HepG2 (cell line): Measurements from ENCODE around the gene TCF19. TPM values are rescaled to one million over a fixed set of nuclear protein-coding genes. Genes with fewer than 3 reads are reported as not detected.

Experiments
- ATAC-seq: fragments of 200-7000 bp; cut with Tn5 transposase; 3 replicates; pipeline ENCODE4 v1.9.1; 2020; ENCODE audit warnings: mild to moderate bottlenecking, moderate library complexity
- BruUV-seq: library from RNA; stranded (reverse); fragments of 400-500 nt; replicated peaks from 2 replicates; lab custom pipeline; 2021; lab: Mats Ljungman, UMichigan
- CTCF ChIA-PET: fragments of 300-600 bp; formaldehyde crosslinking; extraction: SDS; loops from one replicate; lab custom pipeline; 2021; ENCODE audit warnings: low total read pairs, inconsistent platforms, low intra/inter-chr PET ratio; lab: Yijun Ruan, JAX
- POLR2A ChIA-PET: fragments of 350-600 bp; sonication (Branson Sonifier 250); formaldehyde crosslinking; loops from one replicate; lab custom pipeline; 2020; ENCODE audit warnings: antibody characterized with exemption, inconsistent platforms; lab: Yijun Ruan, JAX
- DNase-seq: peaks from one replicate; pipeline ENCODE4 v3.0.0-alpha.2; 2015; ENCODE audit warnings: low spot score
- FAIRE-seq: peaks from 3 replicates; lab custom pipeline; 2011; peaks lifted over from hg19 to GRCh38; lab: Jason Lieb, UNC
- H2AFZ ChIP-seq: one replicate; pipeline ENCODE4 v1.6.1; 2011; ENCODE audit warnings: low read length, inconsistent platforms
- H3K27ac ChIP-seq: fragments of 300-600 bp; 3 replicates; pipeline ENCODE4 v1.8.0; 2011; ENCODE audit warnings: mixed run types, mild to moderate bottlenecking, mixed read lengths, low read length, inconsistent platforms; ENCODE audit not compliant: insufficient read depth; ENCODE audit errors: extremely low read length
- H3K27me3 ChIP-seq, 2 experiments: fragments of 200-600 bp in 1 of 2; 2 replicates in 1 of 2; 3 replicates in 1 of 2; pipeline versions ENCODE4 v1.6.0 to v1.8.0; 2011; ENCODE audit warnings: low read length in 2 of 2, mild to moderate bottlenecking in 2 of 2, moderate library complexity in 2 of 2, inconsistent platforms in 1 of 2; ENCODE audit not compliant: insufficient read depth in 2 of 2, control insufficient read depth in 1 of 2
- H3K36me3 ChIP-seq, 2 experiments: fragments of 200-600 bp in 1 of 2; replicated peaks in 1 of 2; 2 replicates in 1 of 2; 3 replicates in 1 of 2; pipeline versions ENCODE4 v1.5.1 to v1.8.0; 2011; ENCODE audit warnings: low read length in 2 of 2, inconsistent platforms in 1 of 2; ENCODE audit not compliant: insufficient read depth in 2 of 2, control insufficient read depth in 1 of 2
- H3K4me1 ChIP-seq: 2 replicates; pipeline ENCODE4 v1.5.1; 2012; ENCODE audit warnings: low read length, inconsistent platforms; ENCODE audit not compliant: insufficient read depth
- H3K4me2 ChIP-seq: 2 replicates; pipeline ENCODE4 v1.6.0; 2011; ENCODE audit warnings: low read depth, low read length, inconsistent platforms
- H3K4me3 ChIP-seq, 3 experiments: fragments of 200-600 bp in 1 of 3; sonication (generic), shearing (Covaris generic) in 1 of 3; replicated peaks in 1 of 3; 2 replicates each; pipeline ENCODE4 v1.5.1; 2011 to 2016; ENCODE audit warnings: low read length in 3 of 3, inconsistent platforms in 2 of 3, low read depth in 2 of 3, mild to moderate bottlenecking in 2 of 3, control low read depth in 1 of 3, mixed read lengths in 1 of 3; ENCODE audit not compliant: insufficient read depth in 1 of 3
- H3K79me2 ChIP-seq: one replicate; pipeline ENCODE4 v1.6.1; 2011; ENCODE audit warnings: low read length, inconsistent platforms; ENCODE audit not compliant: insufficient read depth
- H3K9ac ChIP-seq: 2 replicates; pipeline ENCODE4 v1.6.0; 2011; ENCODE audit warnings: mild to moderate bottlenecking, low read depth, low read length, inconsistent platforms; ENCODE audit not compliant: insufficient read depth
- H3K9me3 ChIP-seq: 2 replicates; pipeline ENCODE4 v1.5.1; 2012; ENCODE audit warnings: mild to moderate bottlenecking, low read length
- H4K20me1 ChIP-seq: 2 replicates; pipeline ENCODE4 v1.6.0; 2011; ENCODE audit warnings: inconsistent platforms, mild to moderate bottlenecking, low read length, moderate library complexity; ENCODE audit not compliant: insufficient read depth
- CTCF ChIP-seq: sonication (generic); formaldehyde crosslinking; IDR thresholded peaks from 2 replicates; pipeline ENCODE4 v1.5.0; 2020; ENCODE audit warnings: mild to moderate bottlenecking, missing genetic modification reagents, moderate library complexity
- HCFC1 ChIP-seq: fragments of 150-350 bp; IDR thresholded peaks from 2 replicates; pipeline ENCODE4 v1.6.1; 2014; ENCODE audit warnings: low read depth, low read length
- MAFK ChIP-seq, 2 experiments: IDR thresholded peaks in 1 of 2; conservative IDR thresholded peaks in 1 of 2; 2 replicates each; pipeline ENCODE4 v1.6.1; 2011; ENCODE audit warnings: improper control_type of control experiment in 2 of 2, low read length in 2 of 2
- SPEN ChIP-seq: sonication (generic); formaldehyde crosslinking; IDR thresholded peaks from 2 replicates; pipeline ENCODE4 v1.5.1; 2020; ENCODE audit warnings: low read depth, mild to moderate bottlenecking, missing genetic modification reagents
- STAG1 ChIP-seq: sonication (generic); formaldehyde crosslinking; IDR thresholded peaks from 2 replicates; pipeline ENCODE4 v1.4.0; 2020; ENCODE audit warnings: missing genetic modification reagents
- ZBTB33 ChIP-seq: sonication (generic); formaldehyde crosslinking; IDR thresholded peaks from 2 replicates; pipeline ENCODE4 v1.4.0; 2020; ENCODE audit warnings: missing genetic modification reagents
- ZNF800 ChIP-seq: sonication (generic); formaldehyde crosslinking; IDR thresholded peaks from 2 replicates; pipeline ENCODE4 v1.4.0; 2020; ENCODE audit warnings: missing genetic modification reagents
- WGBS: methylation state at CpG from one replicate; pipeline ENCODE4 v1.1.6; 2017; ENCODE audit warnings: low lambda C conversion rate; 5-methylcytosine and 5-hydroxymethylcytosine counted together
- in situ Hi-C: cut with HindIII; loops from 2 replicates; pipeline ENCODE4 v1.10.0; 2017; ENCODE audit warnings: low pct_unique_long_range_greater_than_20kb; ENCODE audit not compliant: extremely low pct_ligation_motif_present
- intact Hi-C: fragments of 100-400 bp; cut with micrococcal nuclease; formaldehyde crosslinking; loops from one replicate; pipeline ENCODE4 v1.10.0; 2022; ENCODE audit not compliant: unreplicated experiment
- polyA plus RNA-seq, 8 experiments: library from polyadenylated mRNA; depleted of rRNA in 3 of 8; stranded (reverse) in 7 of 8; unstranded in 1 of 8; fragments of >200 nt; fragmentation: Illumina TruSeq in 4 of 8; extraction: Trizol in 4 of 8; gene quantifications; 2 replicates each; pipeline versions ENCODE4 v1.2.1 to v1.2.3, GENCODE V29; 2011 to 2016; ENCODE audit warnings: low read depth in 4 of 8, missing spikeins in 1 of 8, mixed read lengths in 1 of 8; ENCODE audit not compliant: insufficient read depth in 1 of 8
- total RNA-seq, 5 experiments: library from RNA; depleted of rRNA; stranded (reverse); fragments of >200 nt; fragmentation: Illumina TruSeq; extraction: Trizol; gene quantifications; 2 replicates each; pipeline ENCODE4 v1.2.3, GENCODE V29; 2016; ENCODE audit warnings: low read depth in 1 of 5

TCF19 gene
- total and polyA plus RNA-seq, 2 of the 13 experiments (the other 11 are each of a cell fraction or from before 2014, with no cell fraction given), result 4.9 to 22.2 TPM

GRCh38 chr6:31193206-31193605, 34.8 kb downstream of the TCF19 start:
- H3K27ac ChIP-seq, result no peak overlapping the region
- no peaks in the 10 kb centered on the region for H4K20me1 ChIP-seq
- DNase-seq, result no peak
- ChIA-PET CTCF (interaction anchor here (1.2 to 3.5 kb wide), 4 partner anchors 33 to 174 kb away, joined by 4 to 110 read pairs (median 13); partner anchors contain the start of gene PSORS1C2), POLR2A (interaction anchor here (1.2 kb wide), 1 partner anchor 56 kb away, joined by 4 read pairs; no protein-coding TSS in a partner anchor)
- H3K79me2 ChIP-seq, result peaks cover 2% of the 10 kb centered on the region
- H3K4me2 ChIP-seq, result no peak overlapping the region
- intact Hi-C loops (loop anchor here (2.0 kb wide), 1 partner anchor 34 kb away; the partner anchor contains the start of gene TCF19), in situ Hi-C loops (loop anchor here (5.0 kb wide), 2 partner anchors 56 to 174 kb away; partner anchors contain the start of gene PSORS1C2)
- peak; percentile 47 for TF ChIP-seq CTCF (CRISPR knock-in tag)
- no peak for TF ChIP-seq HCFC1
- no peak for TF ChIP-seq MAFK (conservative IDR thresholded peaks at IDR 0.05 in 1 of 2, IDR thresholded peaks at IDR 0.05 in 1 of 2; ENCODE audit: low read length in 2 of 2)
- TF ChIP-seq STAG1, result peak; percentile 31; the same call in 1 of the 2 replicates
- peak; percentile 79; the same call in 1 of the 2 replicates for TF ChIP-seq ZBTB33
- TF ChIP-seq SPEN (CRISPR knock-in tag), result 0 out of 2 replicates have a peak, but pooled peaks have one; percentile 10
- TF ChIP-seq ZNF800, result no peak
- ATAC-seq, result no peak
- BruUV-seq, result no TSS peak
- no peak overlapping the region for H3K9ac ChIP-seq
- no peaks in the 10 kb centered on the region for H3K9me3 ChIP-seq
- peaks cover 22% of the 10 kb centered on the region for H3K4me1 ChIP-seq
- no peaks in the 10 kb centered on the region; a peak in 1 of 5 replicates for H3K27me3 ChIP-seq
- no peak overlapping the region for H2AFZ ChIP-seq
- no peak overlapping the region for H3K4me3 ChIP-seq
- 60% methylated on average over 8 of the region's 8 CpGs for WGBS
- no peak for FAIRE-seq
- no peaks in the 10 kb centered on the region for H3K36me3 ChIP-seq
